Osteoblast (primary cell): Measurements from ENCODE around the gene PRSS27. TPM values are rescaled to one million over a fixed set of nuclear protein-coding genes. Genes with fewer than 3 reads are reported as not detected.

ENCODE experiments used
- DNase-seq: peaks from one replicate; pipeline ENCODE4 v3.0.0; 2011; ENCODE audit warnings: low spot score, mixed read lengths; ENCODE audit not compliant: insufficient read length; ENCODE audit errors: missing footprints
- H2AFZ ChIP-seq: 2 replicates; pipeline ENCODE4 v1.6.0; 2011; ENCODE audit warnings: mild to moderate bottlenecking, low read length
- H3K27ac ChIP-seq: 2 replicates; pipeline ENCODE4 v1.5.1; 2011; ENCODE audit warnings: mild to moderate bottlenecking, low read depth, low read length, moderate library complexity
- H3K27me3 ChIP-seq: 2 replicates; pipeline ENCODE4 v1.6.0; 2012; ENCODE audit warnings: mild to moderate bottlenecking, control low read depth, inconsistent platforms, low read length, moderate library complexity; ENCODE audit not compliant: insufficient read depth
- H3K36me3 ChIP-seq: 2 replicates; pipeline ENCODE4 v1.5.1; 2011; ENCODE audit warnings: mild to moderate bottlenecking, low read length, control low read depth, moderate library complexity; ENCODE audit not compliant: insufficient read depth
- H3K4me1 ChIP-seq: 2 replicates; pipeline ENCODE4 v1.5.1; 2011; ENCODE audit warnings: mild to moderate bottlenecking, low read length, control low read depth, moderate library complexity; ENCODE audit not compliant: insufficient read depth
- H3K4me2 ChIP-seq: 2 replicates; pipeline ENCODE4 v1.6.0; 2011; ENCODE audit warnings: mild to moderate bottlenecking, low read length; ENCODE audit not compliant: insufficient read depth
- H3K4me3 ChIP-seq: fragments of 200-600 bp; sonication (generic); 3 replicates; pipeline ENCODE4 v1.5.1; 2012; ENCODE audit warnings: mild to moderate bottlenecking, low read length, inconsistent platforms; ENCODE audit not compliant: insufficient read depth
- H3K79me2 ChIP-seq: 2 replicates; pipeline ENCODE4 v1.6.0; 2012; ENCODE audit warnings: mild to moderate bottlenecking, low read length, control low read depth, inconsistent platforms; ENCODE audit not compliant: insufficient read depth
- H3K9me3 ChIP-seq: 2 replicates; pipeline ENCODE4 v1.5.1; 2011; ENCODE audit warnings: low read depth, low read length, control low read depth
- H4K20me1 ChIP-seq: 2 replicates; pipeline ENCODE4 v1.6.0; 2012; ENCODE audit warnings: mild to moderate bottlenecking, low read length, control low read depth; ENCODE audit not compliant: insufficient read depth
- CTCF ChIP-seq: IDR thresholded peaks from 2 replicates; pipeline ENCODE4 v1.5.1; 2011; ENCODE audit warnings: mild to moderate bottlenecking, low read depth, low read length, moderate library complexity; ENCODE audit errors: extremely low read depth
- total RNA-seq: library from RNA; depleted of rRNA; stranded (reverse); fragments of >200 nt; gene quantifications from 2 replicates; pipeline ENCODE4 v1.2.3, GENCODE V29; 2012

Gene PRSS27
- total RNA-seq, 1 donor = 2.5 TPM

GRCh38 chr16:2767891-2768290 is 47.9 kb upstream of the PRSS27 start:
- Histone ChIP-seq H3K36me3 (peaks cover 95% of the 10 kb centered on the region), H2AFZ (no peak overlapping the region), H3K27me3 (no peaks in the 10 kb centered on the region), H3K4me3 (no peak overlapping the region), H3K4me1 (peaks cover 3% of the 10 kb centered on the region), H3K9me3 (no peaks in the 10 kb centered on the region), H3K79me2 (peaks cover 96% of the 10 kb centered on the region), H4K20me1 (peaks cover 90% of the 10 kb centered on the region), H3K4me2 (no peak overlapping the region), H3K27ac (peak overlapping the region; percentile 19)
- TF ChIP-seq CTCF = no peak
- DNase-seq = peak; percentile 71

GRCh38 chr16:2767140-2767731 is 47.2 kb upstream of the PRSS27 start:
- H3K79me2 ChIP-seq = peaks cover 98% of the 10 kb centered on the region
- H3K36me3 ChIP-seq = peaks cover 97% of the 10 kb centered on the region
- peaks cover 91% of the 10 kb centered on the region for H4K20me1 ChIP-seq
- no peak overlapping the region for H3K4me2 ChIP-seq
- H3K27me3 ChIP-seq = no peaks in the 10 kb centered on the region
- no peak overlapping the region for H2AFZ ChIP-seq
- H3K9me3 ChIP-seq = no peaks in the 10 kb centered on the region
- no peak overlapping the region for H3K4me3 ChIP-seq
- no peak for DNase-seq
- no peak for TF ChIP-seq CTCF
- peak overlapping the region; percentile 19 for H3K27ac ChIP-seq
- peaks cover 3% of the 10 kb centered on the region for H3K4me1 ChIP-seq

- H3K4me2 ChIP-seq = no peak overlapping the region
- H3K36me3 ChIP-seq = peaks cover 97% of the 10 kb centered on the region
- H3K9me3 ChIP-seq = no peaks in the 10 kb centered on the region
- H4K20me1 ChIP-seq = peaks cover 90% of the 10 kb centered on the region
- H3K27me3 ChIP-seq = no peaks in the 10 kb centered on the region
- peaks cover 98% of the 10 kb centered on the region for H3K79me2 ChIP-seq
- no peak for TF ChIP-seq CTCF
- no peak overlapping the region for H3K4me3 ChIP-seq
- no peak overlapping the region for H2AFZ ChIP-seq
- H3K4me1 ChIP-seq = peaks cover 3% of the 10 kb centered on the region
- H3K27ac ChIP-seq = no peak overlapping the region
- no peak for DNase-seq
Observed at GRCh38 chr16:2766430-2767139, 46.6 kb upstream of the PRSS27 start.
